HG03558 (cell line): Measurements from ENCODE around the gene TRIM61.
"Not testable (repeated sequence)": the region's sequence is repeated elsewhere in the genome, so short reads cannot be mapped to it uniquely, and the experiment has no call there.

Source experiments
- ATAC-seq: cut with Tn5 transposase; IDR thresholded peaks from one replicate; pipeline ENCODE4 v1.9.1; 2021; ENCODE audit warnings: moderate number of reproducible peaks; ENCODE audit not compliant: unreplicated experiment; ENCODE audit errors: extremely low read depth

The TRIM61 gene

DNA sequence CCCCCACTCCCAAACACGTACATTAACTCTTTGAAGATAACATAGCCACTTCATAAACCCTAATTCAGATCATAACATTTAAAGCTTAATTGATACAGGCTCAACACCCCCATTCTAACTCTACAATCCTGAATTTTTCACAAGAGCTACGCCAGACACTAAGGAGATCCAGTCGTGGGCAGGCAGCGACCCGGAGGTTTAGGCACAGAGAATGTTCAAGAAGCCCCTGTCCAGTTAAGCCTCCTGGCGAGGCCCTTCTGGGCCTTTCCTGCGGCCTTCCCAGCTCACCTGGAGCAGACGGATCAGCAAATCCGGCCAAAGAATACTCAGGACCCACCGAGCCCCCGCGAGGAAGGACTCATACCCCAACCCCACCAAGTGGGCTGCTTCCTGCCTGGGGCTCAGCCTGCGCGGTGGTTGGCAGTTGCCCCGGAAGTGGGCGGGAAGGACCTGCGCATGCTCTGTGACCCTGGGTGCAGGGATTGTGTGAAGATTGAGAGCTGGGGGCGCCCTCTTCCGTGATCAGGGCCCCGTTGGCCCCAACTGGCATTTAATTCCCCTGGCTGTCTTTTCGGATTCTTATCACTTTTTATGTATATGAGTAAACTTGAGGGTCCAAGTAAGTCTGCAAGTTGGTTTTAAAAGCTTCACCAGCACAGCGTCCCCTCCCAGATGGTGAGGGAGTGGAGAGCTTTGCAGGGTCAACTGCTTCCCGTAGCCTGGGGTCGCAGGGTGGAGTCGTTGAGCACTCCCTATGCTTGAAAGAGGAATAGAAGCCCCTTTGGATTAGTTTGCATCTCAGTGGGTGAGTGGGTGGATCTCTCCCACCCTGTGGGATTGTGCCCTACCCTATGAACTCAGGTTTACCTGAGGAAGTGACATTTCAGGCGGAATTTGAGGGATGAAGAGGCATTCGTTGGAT, at the start of gene TRIM61:
Gene TRIM61, minus strand, starts transcription at position 415 of the 922 bp plus-strand sequence. CDS start 7,655 bp downstream, outside the sequence.
- ATAC-seq = peak; percentile 98

DNA sequence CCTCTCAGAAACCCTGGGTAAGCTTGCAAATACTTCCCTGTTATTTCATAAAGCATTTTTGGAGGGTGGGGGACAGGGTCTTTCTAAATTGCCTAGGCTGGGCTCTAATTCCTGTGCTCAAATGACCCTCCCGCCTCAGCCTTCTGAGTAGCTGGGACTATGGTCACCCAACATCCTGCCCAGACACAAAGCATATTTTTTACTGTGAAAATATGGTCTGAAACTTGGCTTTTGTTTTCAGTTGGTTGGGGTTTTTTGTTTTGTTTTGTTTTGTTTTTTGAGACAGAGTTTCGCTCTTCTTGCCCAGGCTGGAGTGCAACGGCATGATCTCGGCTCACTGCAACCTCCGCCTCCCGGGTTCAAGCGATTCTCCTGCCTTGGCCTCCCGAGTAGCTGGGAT, 48.3 kb upstream of the TRIM61 start:
- not testable (repeated sequence) for ATAC-seq

DNA sequence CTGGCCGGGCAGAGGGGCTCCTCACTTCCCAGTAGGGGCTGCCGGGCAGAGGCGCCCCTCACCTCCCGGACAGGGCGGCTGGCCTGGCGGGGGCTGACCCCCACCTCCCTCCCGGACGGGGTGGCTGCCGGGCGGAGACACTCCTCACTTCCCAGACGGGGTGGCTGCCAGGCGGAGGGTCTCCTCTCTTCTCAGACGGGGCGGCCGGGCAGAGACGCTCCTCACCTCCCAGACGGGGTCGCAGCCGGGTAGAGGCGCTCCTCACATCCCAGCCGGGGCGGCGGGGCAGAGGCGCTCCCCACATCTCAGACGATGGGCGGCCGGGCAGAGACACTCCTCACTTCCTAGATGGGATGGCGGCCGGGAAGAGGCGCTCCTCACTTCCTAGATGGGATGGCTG, 42.5 kb upstream of the TRIM61 start:
- not testable (repeated sequence) for ATAC-seq

DNA sequence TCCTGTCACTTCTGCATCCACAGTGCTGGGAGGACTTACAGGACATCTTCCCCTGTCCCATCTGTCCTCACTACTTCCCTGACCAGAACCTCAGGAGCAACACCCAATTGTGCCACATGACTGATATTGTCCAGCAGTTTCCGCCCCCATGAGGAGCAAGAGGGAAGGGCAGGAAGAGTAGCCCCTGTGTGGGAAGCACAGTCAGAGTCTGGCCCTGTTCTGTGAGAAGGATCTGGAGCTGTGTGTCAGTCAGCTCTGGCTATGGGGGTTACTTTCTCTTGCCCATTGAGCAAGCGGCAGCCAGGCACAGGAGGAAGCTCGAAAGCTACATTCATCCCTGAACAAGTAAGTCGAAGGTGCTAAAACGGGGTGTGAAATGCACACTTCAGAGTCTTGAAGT, 39.5 kb upstream of the TRIM61 start:
- ATAC-seq = no peak

DNA sequence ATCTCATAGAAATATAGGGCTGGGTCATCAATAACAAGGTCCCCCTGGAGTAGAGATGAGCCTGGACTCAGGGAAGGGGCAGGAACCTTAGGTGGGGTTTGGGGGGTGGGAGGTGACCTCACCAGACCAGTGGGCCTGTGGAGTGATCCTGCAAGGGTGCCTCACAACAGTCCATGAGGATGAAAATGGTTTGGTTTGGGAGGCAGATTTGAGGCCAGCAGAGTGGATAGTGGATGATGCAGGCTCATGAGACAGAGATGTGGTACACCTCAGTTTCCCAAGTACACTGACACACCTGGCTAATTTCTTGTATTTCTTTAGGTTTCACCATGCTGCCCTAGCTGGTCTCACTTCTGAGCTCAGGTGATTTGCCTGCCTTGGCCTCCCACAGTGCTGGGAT, 36.2 kb upstream of the TRIM61 start:
- no peak for ATAC-seq

DNA sequence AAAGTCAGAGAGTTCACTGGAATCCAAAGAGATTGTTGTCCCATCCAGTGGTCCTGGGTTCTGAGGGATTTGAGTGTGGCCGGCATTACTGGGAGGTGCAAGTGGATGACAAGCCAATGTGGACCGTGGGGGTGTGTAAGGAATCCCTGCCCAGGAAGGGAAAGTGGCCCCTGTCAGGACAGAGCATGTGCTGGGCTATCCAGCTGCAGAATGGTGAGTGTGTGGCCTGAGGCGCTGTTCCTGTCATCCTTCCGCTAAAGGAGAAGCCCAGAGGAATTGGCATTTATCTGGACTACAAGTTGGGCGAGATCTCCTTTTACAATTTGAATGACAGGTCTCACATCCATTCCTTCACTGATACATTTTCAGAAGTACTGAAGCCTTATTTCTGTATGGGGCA, 33.9 kb upstream of the TRIM61 start:
- no peak for ATAC-seq

DNA sequence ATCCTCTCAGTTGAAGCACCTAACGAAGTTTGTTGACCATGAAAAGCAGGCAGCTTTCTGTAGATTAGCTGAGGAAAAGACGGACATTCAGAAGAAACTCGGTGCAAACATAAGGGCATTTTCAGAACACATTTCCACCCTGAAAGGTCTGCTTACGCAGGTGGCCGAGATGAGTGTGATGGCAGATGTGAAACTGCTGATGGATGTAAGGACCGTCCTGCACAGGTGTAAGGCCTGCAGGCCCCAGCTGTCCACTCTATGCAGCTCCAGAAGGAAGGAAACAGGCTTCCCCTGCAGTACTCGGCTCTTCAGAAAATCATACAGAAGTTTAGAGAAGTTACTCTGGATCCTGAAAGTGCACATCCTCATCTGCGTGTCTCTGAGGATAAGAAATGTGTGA, 33.5 kb upstream of the TRIM61 start:
- ATAC-seq = no peak

DNA sequence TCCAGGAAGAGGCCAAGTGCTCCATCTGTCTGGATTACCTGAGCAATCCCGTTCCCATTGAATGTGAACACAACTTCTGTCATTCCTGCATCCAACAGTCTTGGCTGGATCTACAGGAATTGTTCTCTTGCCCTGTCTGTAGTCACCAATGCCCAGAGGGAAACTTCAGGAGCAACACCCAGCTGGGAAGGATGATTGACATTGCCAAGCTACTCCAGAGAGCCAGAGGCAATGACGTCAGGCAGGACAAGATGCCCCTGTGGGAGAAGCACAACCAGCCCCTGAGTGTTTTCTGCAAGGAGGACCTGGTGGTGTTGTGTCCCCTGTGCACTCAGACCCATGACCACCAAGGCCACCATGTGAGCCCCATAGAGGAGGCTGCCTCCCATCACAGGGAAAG, 33.0 kb upstream of the TRIM61 start:
- no peak for ATAC-seq

DNA sequence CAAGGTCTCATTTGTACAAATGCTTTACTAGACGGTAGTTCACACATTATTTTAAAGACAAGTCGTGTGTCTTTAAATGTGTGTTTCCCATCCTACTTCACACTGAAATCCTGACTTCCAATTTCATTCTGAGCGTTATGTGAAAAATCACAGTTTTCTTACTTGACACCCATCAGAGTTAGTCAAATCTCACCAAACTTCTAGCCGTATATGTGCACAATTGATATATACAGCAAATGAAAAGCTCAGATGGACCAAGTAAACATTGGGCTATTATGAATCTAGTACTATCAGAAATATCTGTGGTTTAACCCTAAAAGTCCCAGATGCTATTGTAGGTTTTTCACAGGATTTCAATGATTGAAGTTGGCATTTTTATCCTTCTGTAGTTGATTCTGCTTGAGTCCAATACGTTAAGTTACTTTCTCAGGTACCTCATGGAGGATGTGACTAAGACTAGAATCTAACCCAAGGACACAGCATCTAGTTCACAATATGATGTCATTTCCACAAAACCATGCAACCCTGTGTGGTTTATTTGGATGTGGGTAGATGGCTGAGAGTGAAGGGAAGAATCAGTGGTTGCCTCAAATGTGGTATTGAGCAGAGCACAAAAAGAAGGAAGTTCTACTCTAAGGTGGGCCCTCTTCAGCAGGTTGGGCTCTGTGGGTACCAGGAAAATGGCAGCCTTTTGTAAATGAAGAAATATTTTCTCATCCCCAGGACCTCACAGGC, 32.2 kb upstream of the TRIM61 start:
- peak; percentile 78 for ATAC-seq

DNA sequence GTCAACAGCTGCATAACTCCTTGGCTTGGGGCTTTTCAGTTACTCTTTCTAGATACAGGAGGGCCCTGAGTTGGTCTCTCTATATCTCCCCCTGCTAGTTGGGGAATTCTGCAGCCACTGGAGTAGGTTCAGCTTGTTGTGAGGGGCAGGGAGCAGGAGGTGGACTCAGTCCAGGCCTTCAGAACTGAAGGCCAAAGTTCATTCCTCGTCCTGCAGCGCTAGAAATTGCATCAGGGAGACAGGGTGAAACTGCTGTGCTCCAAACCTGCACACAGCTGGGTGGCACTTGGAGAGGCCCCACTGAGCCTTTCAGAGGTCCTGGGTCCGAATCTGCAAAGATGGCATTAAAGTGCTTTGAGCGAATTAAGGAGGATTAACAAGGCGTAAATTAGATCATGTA, 29.4 kb upstream of the TRIM61 start:
- ATAC-seq = no peak

DNA sequence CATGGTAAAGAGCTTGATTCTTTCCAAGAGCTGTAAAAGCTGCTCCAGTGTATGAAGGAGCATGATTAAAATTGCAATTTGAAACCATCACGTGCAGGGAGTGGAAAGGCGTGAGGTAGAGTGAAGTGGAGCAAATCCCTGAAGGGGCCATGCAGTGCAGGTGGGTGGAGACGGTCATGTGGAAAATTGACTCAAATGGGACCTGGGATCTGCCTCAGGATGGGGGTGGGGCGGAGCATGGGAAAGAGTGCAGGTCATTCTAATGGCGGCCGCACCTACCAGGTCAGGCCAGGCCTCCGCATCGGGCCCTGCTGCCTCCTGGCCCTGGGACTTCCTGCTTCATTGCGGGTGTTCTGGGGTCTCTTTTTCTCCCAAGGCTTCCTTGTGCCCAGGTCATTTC, 29.0 kb upstream of the TRIM61 start:
- ATAC-seq = no peak

DNA sequence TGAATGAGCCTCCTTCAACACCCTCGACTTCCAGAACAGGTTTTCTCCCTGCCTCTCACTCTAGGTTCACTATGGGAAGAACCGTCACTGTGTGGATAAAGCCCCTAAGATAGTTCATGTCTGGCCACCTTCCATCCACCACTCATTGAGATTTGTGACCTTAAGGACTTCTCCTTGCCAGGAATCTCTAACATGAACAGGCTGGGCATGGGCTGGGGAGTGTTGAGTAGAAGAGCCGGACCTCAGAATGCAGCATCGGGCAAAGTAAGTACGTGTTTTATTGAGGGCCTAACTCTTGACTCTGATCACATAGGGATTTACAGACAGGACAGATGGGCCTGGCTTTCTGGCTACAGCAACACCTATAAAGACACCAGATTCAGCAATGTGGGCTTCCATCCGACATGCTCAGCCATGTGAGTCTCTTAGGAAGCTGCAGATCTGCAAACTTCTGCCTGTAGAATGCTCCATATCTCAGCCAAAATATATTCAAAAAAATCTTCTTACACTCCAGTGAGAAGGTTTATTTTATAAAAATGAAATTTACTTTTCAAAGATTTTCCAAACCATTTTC, 28.0 kb upstream of the TRIM61 start:
- ATAC-seq = no peak

DNA sequence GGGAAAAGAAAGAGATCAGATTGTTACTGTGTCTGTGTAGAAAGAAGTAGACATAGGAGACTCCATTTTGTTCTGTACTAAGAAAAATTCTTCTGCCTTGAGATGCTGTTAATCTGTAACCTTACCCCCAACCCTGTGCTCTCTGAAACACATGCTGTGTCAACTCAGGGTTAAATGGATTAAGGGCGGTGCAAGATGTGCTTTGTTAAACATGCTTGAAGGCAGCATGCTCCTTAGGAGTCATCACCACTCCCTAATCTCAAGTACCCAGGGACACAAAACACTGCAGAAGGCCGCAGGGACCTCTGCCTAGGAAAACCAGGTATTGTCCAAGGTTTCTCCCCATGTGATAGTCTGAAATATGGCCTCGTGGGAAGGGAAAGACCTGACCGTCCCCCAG, 24.5 kb upstream of the TRIM61 start:
- not testable (repeated sequence) for ATAC-seq

DNA sequence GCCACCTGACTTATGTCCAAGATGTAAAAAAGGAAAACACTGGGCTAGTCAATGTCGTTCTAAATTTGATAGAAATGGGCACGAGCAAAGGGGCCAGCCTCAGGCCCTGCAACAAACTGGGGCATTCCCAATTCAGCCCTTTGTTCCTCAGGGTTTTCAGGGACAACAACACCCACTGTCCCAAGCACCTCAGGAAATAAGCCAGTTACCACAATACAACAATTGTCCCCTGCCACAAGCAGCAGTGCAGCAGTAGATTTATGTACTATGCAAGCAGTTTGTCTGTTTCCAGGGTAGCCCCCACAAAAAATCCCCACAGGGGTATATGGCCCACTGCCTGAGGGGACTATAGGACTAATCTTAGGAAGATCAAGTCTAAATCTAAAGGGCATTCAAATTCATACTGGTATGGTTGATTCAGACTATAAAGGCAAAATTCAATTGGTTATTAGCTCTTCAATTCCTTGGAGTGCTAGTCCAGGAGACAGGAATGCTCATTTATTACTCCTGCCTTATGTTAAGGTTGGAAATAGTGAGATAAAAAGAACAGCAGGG, 21.1 kb upstream of the TRIM61 start:
- not testable (repeated sequence) for ATAC-seq

DNA sequence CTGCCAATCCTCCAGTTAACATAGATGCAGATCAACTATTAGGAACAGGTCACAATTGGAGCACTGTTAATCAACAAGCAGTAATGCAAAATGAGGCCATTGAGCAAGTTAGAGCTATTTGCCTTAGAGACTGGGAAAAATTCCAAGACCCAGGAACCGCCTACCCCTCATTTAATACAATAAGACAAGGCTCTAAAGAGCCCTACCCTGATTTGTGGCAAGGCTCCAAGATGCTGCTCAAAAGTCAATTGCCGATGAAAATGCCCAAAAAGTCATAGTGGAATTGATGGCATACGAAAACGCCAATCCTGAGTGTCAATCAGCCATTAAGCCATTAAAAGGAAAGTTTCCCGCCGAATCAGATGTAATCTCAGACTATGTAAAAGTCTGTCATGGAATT, 20.5 kb upstream of the TRIM61 start:
- ATAC-seq = no peak

DNA sequence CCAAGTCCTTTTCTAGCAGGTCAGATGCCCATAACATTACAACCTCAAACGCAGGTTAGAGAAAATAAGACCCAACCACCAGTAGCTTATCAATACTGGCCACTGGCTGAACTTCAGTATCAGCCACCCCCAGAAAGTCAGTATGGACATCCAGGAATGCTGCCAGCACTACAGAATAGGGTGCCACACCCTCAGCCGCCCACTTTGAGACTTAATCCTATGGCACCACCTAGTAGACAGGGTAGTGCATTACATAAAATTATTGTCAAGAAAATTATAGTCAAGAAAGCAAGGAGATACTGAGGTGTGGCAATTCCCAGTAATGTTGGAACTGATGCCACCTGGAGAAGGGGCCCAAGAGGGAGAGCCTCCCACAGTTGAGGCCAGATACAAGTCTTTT, 19.9 kb upstream of the TRIM61 start:
- no peak for ATAC-seq

DNA sequence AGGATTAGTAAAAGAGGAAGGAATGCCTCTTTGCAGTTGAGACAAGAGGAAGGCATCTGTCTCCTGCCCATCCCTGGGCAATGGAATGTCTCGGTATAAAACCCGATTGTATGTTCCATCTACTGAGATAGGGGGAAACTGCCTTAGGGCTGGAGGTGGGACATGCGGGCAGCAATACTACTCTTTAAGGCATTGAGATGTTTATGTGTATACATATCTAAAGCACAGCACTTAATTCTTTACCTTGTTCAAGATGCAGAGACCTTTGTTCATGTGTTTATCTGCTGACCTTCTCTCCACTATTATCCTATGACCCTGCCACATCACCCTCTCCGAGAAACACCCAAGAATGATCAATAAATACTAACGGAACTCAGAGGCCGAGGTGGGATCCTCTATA, 18.7 kb upstream of the TRIM61 start:
- ATAC-seq = not testable (repeated sequence)

DNA sequence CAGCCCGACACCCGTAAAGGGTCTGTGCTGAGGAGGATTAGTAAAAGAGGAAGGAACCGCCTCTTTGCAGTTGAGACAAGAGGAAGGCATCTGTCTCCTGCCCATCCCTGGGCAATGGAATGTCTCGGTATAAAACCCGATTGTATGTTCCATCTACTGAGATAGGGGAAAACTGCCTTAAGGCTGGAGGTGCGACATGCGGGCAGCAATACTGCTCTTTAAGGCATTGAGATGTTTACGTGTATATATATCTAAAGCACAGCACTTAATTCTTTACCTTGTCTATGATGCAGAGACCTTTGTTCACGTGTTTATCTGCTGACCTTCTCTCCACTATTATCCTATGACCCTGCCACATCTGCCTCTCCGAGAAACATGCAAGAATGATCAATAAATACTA, 13.3 kb upstream of the TRIM61 start:
- ATAC-seq = not testable (repeated sequence)

DNA sequence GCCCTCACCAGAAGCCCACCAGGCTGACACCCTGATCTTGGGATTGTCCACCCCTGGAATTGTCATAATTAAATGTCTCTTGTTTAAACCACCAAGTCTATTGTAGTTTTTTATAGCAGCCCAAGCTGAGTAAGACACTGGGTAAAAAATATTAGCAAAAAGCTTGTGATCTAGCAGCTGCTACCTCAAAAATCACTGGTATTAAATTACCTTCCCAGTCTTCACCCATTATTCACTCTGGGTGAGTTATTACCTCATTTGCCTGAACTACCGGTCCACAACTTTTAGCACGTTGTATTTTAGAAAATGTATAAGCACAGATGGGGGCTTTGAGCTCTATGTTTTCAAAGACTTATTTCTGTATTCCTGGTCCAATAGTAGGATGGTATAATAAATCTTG, 12.0 kb upstream of the TRIM61 start:
- ATAC-seq = no peak

DNA sequence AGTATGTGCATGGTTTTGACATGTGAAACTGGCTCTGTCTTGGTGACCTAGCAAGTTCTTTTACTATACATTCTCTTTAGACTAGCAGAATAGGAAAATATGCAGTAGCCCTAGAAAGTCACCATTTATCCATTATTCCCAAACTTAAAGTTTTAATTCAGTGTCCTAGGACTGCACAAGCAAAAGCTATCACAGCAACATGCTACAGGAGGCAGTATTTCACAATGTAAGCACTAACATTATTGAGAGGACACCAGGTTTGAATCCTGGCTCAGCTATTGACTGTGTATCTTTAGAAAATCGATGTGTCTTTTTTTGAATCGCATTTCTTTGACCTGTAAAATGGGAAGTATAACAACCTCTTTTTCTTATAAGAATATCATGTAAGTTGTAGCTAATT, 5.5 kb downstream of the TRIM61 start:
- not testable (repeated sequence) for ATAC-seq

DNA sequence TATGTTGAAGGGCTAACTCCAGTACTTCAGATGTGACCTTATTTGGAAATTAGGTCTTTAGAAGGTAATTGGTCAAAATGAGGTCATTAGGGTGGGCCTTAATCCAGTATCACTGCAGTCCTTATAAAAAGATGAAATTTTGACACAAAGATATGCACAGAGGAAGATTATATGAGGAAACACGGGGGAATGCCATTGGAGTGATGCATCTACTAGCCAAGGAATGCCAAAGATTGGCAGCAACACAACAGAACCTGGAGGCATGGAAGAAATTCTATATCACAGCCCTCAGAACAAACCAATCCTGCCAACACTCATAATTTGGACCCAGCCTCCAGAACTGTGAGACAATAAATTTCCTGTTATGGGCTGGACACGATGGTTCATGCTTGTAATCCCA, 17.6 kb downstream of the TRIM61 start:
- no peak for ATAC-seq
